SKM-1 (cell line): ENCODE measurements around the gene UGT1A8.
"Not testable (repeated sequence)": the region's sequence is repeated elsewhere in the genome, so short reads cannot be mapped to it uniquely, and the experiment has no call there.

Experiments
- DNase-seq: peaks from one replicate; lab custom pipeline; 2025; ENCODE audit not compliant: unreplicated experiment; lab: John Stamatoyannopoulos, UW

UGT1A8 gene

GRCh38 chr2:233713262-233713615 lies 95.8 kb downstream of the UGT1A8 start:
- no peak for DNase-seq

GRCh38 chr2:233714121-233714520 lies 96.7 kb downstream of the UGT1A8 start:
- DNase-seq: no peak

GRCh38 chr2:233718552-233718951 lies 101.1 kb downstream of the UGT1A8 start, which contains the start of gene UGT1A4:
TSS of gene UGT1A4 (plus strand) at chr2:233718736. CDS start at chr2:233718821, 85 bp downstream.
- DNase-seq: no peak

- DNase-seq: no peak
Observed at GRCh38 chr2:233728723-233729301, 111.4 kb downstream of the UGT1A8 start, which contains the start of gene UGT1A3. TSS of gene UGT1A3 (plus strand) at chr2:233729042. CDS start at chr2:233729127, 85 bp downstream.

- DNase-seq: not testable (repeated sequence)
Observed at GRCh38 chr2:233736868-233737653, 119.6 kb downstream of the UGT1A8 start.

GRCh38 chr2:233740870-233741269 lies 123.4 kb downstream of the UGT1A8 start:
- DNase-seq: no peak

GRCh38 chr2:233743464-233744259 lies 126.2 kb downstream of the UGT1A8 start:
- no peak for DNase-seq

- DNase-seq: no peak
Observed at GRCh38 chr2:233745073-233745755, 127.8 kb downstream of the UGT1A8 start.

- not testable (repeated sequence) for DNase-seq
Observed at GRCh38 chr2:233745838-233746237, 128.4 kb downstream of the UGT1A8 start.

GRCh38 chr2:233746475-233747282 lies 129.2 kb downstream of the UGT1A8 start:
- DNase-seq: no peak

- DNase-seq: no peak
Observed at GRCh38 chr2:233747283-233747544, 129.8 kb downstream of the UGT1A8 start.

GRCh38 chr2:233750689-233751088 lies 133.3 kb downstream of the UGT1A8 start:
- DNase-seq: not testable (repeated sequence)

GRCh38 chr2:233751212-233752009 lies 134.0 kb downstream of the UGT1A8 start:
- DNase-seq: not testable (repeated sequence)

GRCh38 chr2:233754872-233755611 lies 137.6 kb downstream of the UGT1A8 start:
- DNase-seq: no peak

GRCh38 chr2:233756429-233757081 lies 139.1 kb downstream of the UGT1A8 start:
- no peak for DNase-seq

GRCh38 chr2:233758141-233758540 lies 140.7 kb downstream of the UGT1A8 start:
- DNase-seq: no peak

- no peak for DNase-seq
Observed at GRCh38 chr2:233758849-233759248, 141.4 kb downstream of the UGT1A8 start.

- no peak for DNase-seq
Observed at GRCh38 chr2:233760043-233760442, 142.6 kb downstream of the UGT1A8 start, which contains the start of gene UGT1A1. TSS of gene UGT1A1 (plus strand) at chr2:233760270. CDS start at chr2:233760288, 18 bp downstream.
